ENCODE results near the gene ADCY2. TPM values are rescaled to one million over a fixed set of nuclear protein-coding genes. Genes with fewer than 3 reads are reported as not detected.

The ADCY2 gene
- total RNA-seq, 2 donors from 2014 or later = 5.2 to 17.7 TPM

- DNase-seq (ENCODE audit: low spot score) = no peak
- Histone ChIP-seq H3K27ac (no peak overlapping the region), H3K4me3 (no peak overlapping the region), H3K4me1 (replicated peaks) (no peaks in the 10 kb centered on the region), H3K36me3 (no peaks in the 10 kb centered on the region), H3K27me3 (replicated peaks; ENCODE audit: insufficient read depth) (no peaks in the 10 kb centered on the region), H3K9me3 (no peaks in the 10 kb centered on the region)
- 97% methylated on average over 1 of the region's 1 CpG for WGBS
- TF ChIP-seq POLR2A (IDR thresholded peaks at IDR 0.05) (no peak), CTCF (IDR thresholded peaks at IDR 0.05) (no peak), POLR2AphosphoS5 (IDR thresholded peaks at IDR 0.05) (no peak)
- intact Hi-C loops (cut with DNase I) = no loop called here
Measured at GRCh38 chr5:7471710-7472109, 75.8 kb downstream of the ADCY2 start.

GRCh38 chr5:7473115-7473514, 77.2 kb downstream of the ADCY2 start:
- Histone ChIP-seq H3K27ac (no peak overlapping the region), H3K4me1 (replicated peaks) (no peaks in the 10 kb centered on the region), H3K4me3 (no peak overlapping the region), H3K9me3 (no peaks in the 10 kb centered on the region), H3K36me3 (no peaks in the 10 kb centered on the region), H3K27me3 (replicated peaks; ENCODE audit: insufficient read depth) (no peaks in the 10 kb centered on the region)
- intact Hi-C loops (cut with DNase I) = no loop called here
- no peak for TF ChIP-seq POLR2AphosphoS5 (IDR thresholded peaks at IDR 0.05)
- no peak for TF ChIP-seq CTCF (IDR thresholded peaks at IDR 0.05)
- no peak for TF ChIP-seq POLR2A (IDR thresholded peaks at IDR 0.05)
- no peak for DNase-seq (ENCODE audit: low spot score)
- 96% methylated on average over 2 of the region's 2 CpGs for WGBS

GRCh38 chr5:7473668-7474215, 77.8 kb downstream of the ADCY2 start:
- intact Hi-C loops (cut with DNase I) = no loop called here
- Histone ChIP-seq H3K36me3 (no peaks in the 10 kb centered on the region), H3K27ac (no peak overlapping the region), H3K9me3 (no peaks in the 10 kb centered on the region), H3K27me3 (replicated peaks; ENCODE audit: insufficient read depth) (no peaks in the 10 kb centered on the region), H3K4me3 (no peak overlapping the region), H3K4me1 (replicated peaks) (no peaks in the 10 kb centered on the region)
- WGBS = 59% methylated on average over 1 of the region's 1 CpG
- no peak for TF ChIP-seq CTCF (IDR thresholded peaks at IDR 0.05)
- no peak for TF ChIP-seq POLR2A (IDR thresholded peaks at IDR 0.05)
- no peak for TF ChIP-seq POLR2AphosphoS5 (IDR thresholded peaks at IDR 0.05)
- no peak for DNase-seq (ENCODE audit: low spot score)

- no peak overlapping the region for H3K4me3 ChIP-seq
- H3K27ac ChIP-seq = no peak overlapping the region
- no peak for TF ChIP-seq POLR2A (IDR thresholded peaks at IDR 0.05)
- WGBS = 91% methylated on average over 12 of the region's 12 CpGs
- no peaks in the 10 kb centered on the region for H3K9me3 ChIP-seq
- no peak for DNase-seq (ENCODE audit: low spot score)
- no peaks in the 10 kb centered on the region for H3K27me3 ChIP-seq (replicated peaks; ENCODE audit: insufficient read depth)
- intact Hi-C loops (cut with DNase I) = no loop called here
- no peaks in the 10 kb centered on the region for H3K4me1 ChIP-seq (replicated peaks)
- H3K36me3 ChIP-seq = no peaks in the 10 kb centered on the region
Measured at GRCh38 chr5:7474821-7475403, 79.0 kb downstream of the ADCY2 start.

GRCh38 chr5:7478459-7478858, 82.5 kb downstream of the ADCY2 start:
- Histone ChIP-seq H3K4me1 (replicated peaks) (no peaks in the 10 kb centered on the region), H3K27ac (no peak overlapping the region), H3K36me3 (no peaks in the 10 kb centered on the region), H3K9me3 (no peaks in the 10 kb centered on the region), H3K27me3 (replicated peaks; ENCODE audit: insufficient read depth) (no peaks in the 10 kb centered on the region), H3K4me3 (no peak overlapping the region)
- no peak for DNase-seq (ENCODE audit: low spot score)
- 29% methylated on average over 1 of the region's 1 CpG for WGBS
- no peak for TF ChIP-seq POLR2A (IDR thresholded peaks at IDR 0.05)
- TF ChIP-seq POLR2AphosphoS5 (IDR thresholded peaks at IDR 0.05) = no peak
- TF ChIP-seq CTCF (IDR thresholded peaks at IDR 0.05) = no peak
- intact Hi-C loops (cut with DNase I) = no loop called here

Data from prostate gland (tissue), 2 donors.